Thyroid gland (tissue), 4 donors: ENCODE data around the gene CACNA1H. TPM values are rescaled to one million over a fixed set of nuclear protein-coding genes. Genes with fewer than 3 reads are reported as not detected.
"Not testable (repeated sequence)": the region's sequence is repeated elsewhere in the genome, so short reads cannot be mapped to it uniquely, and the experiment has no call there.

Experiments used
- DNase-seq, 2 donors: peaks; one replicate each; pipeline ENCODE4 v3.0.0-alpha.2; 2019
- H3K27ac ChIP-seq, 3 donors: fragments of 200-600 bp; sonication (generic); 1 replicate in 2 of 3; 2 replicates in 1 of 3; pipeline ENCODE4 v1.5.1; 2016 to 2019; ENCODE audit warnings: mild to moderate bottlenecking in 1 of 3, moderate library complexity in 1 of 3
- H3K27me3 ChIP-seq: fragments of 200-600 bp; sonication (generic); one replicate; pipeline ENCODE4 v1.5.1; 2019
- H3K36me3 ChIP-seq, 2 donors: fragments of 200-600 bp; sonication (generic); one replicate each; pipeline ENCODE4 v1.5.1; 2016 to 2019
- H3K4me1 ChIP-seq, 2 donors: fragments of 200-600 bp; sonication (generic); one replicate each; pipeline ENCODE4 v1.5.1; 2017 to 2019
- H3K4me3 ChIP-seq, 3 donors: fragments of 200-600 bp; sonication (generic); replicated peaks in 1 of 3; 1 replicate in 2 of 3; 2 replicates in 1 of 3; pipeline ENCODE4 v1.5.1; 2016; ENCODE audit warnings: mild to moderate bottlenecking in 1 of 3
- H3K9me3 ChIP-seq: fragments of 200-600 bp; sonication (generic); one replicate; pipeline ENCODE4 v1.5.1; 2017
- CTCF ChIP-seq, 6 experiments: fragments of 200-600 bp in 3 of 6; fragments of 450-650 bp in 3 of 6; sonication (generic) in 3 of 6; IDR thresholded peaks; one replicate each; pipeline ENCODE4 v1.5.1; 2016 to 2019; ENCODE audit warnings: antibody characterized with exemption in 6 of 6, mild to moderate bottlenecking in 2 of 6, inconsistent platforms in 1 of 6, moderate library complexity in 1 of 6
- POLR2A ChIP-seq, 2 donors: fragments of 450-650 bp; IDR thresholded peaks; one replicate each; pipeline ENCODE4 v1.6.1; 2017; ENCODE audit warnings: antibody characterized with exemption in 2 of 2, mild to moderate bottlenecking in 2 of 2, moderate library complexity in 1 of 2
- WGBS, 2 donors: methylation state at CpG; one replicate each; pipeline ENCODE4 v1.1.5; 2017; 5-methylcytosine and 5-hydroxymethylcytosine counted together
- intact Hi-C: fragments of 100-400 bp; cut with DNase I; formaldehyde crosslinking; loops from one replicate; pipeline ENCODE4 v1.15.1; 2023
- total RNA-seq, 4 donors: library from RNA; depleted of rRNA; stranded (reverse); fragments of >200 nt; gene quantifications; one replicate each; pipeline ENCODE4 v1.2.3, GENCODE V29; 2016

Gene CACNA1H
- total RNA-seq, 4 donors from 2014 or later: 8.4 to 12.4 (median 9.3) TPM

- Histone ChIP-seq H3K27me3 (no peaks in the 10 kb centered on the region), H3K27ac (no peak overlapping the region), H3K36me3 (no peaks in the 10 kb centered on the region), H3K4me3 (no peak overlapping the region), H3K9me3 (no peaks in the 10 kb centered on the region), H3K4me1 (no peaks in the 10 kb centered on the region)
- TF ChIP-seq POLR2A (IDR thresholded peaks at IDR 0.05) (no peak), CTCF (IDR thresholded peaks at IDR 0.05) (no peak)
- WGBS, 2 donors: 74 to 94% methylated on average over 7 to 11 of the region's 12 CpGs
- no peak for DNase-seq
- intact Hi-C loops: no loop called here
Observed at GRCh38 chr16:1244881-1245280, 92.0 kb downstream of the CACNA1H start.

GRCh38 chr16:1245452-1246020 is 92.6 kb downstream of the CACNA1H start:
- Histone ChIP-seq H3K36me3 (no peaks in the 10 kb centered on the region), H3K4me1 (no peaks in the 10 kb centered on the region), H3K9me3 (no peaks in the 10 kb centered on the region), H3K4me3 (no peak overlapping the region), H3K27ac (no peak overlapping the region), H3K27me3 (no peaks in the 10 kb centered on the region)
- intact Hi-C loops: no loop called here
- TF ChIP-seq CTCF (IDR thresholded peaks at IDR 0.05): no peak
- DNase-seq: no peak
- WGBS, 2 donors: 41 to 61% methylated on average over 17 to 22 of the region's 22 CpGs

- 88 to 92% methylated on average over 14 of the region's 14 CpGs for WGBS, 2 donors
- H3K9me3 ChIP-seq, H3K27me3 ChIP-seq, H3K4me1 ChIP-seq, DNase-seq, intact Hi-C loops, H3K36me3 ChIP-seq, H3K4me3 ChIP-seq, H3K27ac ChIP-seq: not testable (repeated sequence)
Observed at GRCh38 chr16:1247903-1248537, 95.1 kb downstream of the CACNA1H start.

GRCh38 chr16:1249031-1249755 is 96.3 kb downstream of the CACNA1H start:
- intact Hi-C loops, H3K9me3 ChIP-seq, H3K27ac ChIP-seq, H3K4me1 ChIP-seq, H3K4me3 ChIP-seq, H3K36me3 ChIP-seq, DNase-seq, H3K27me3 ChIP-seq: not testable (repeated sequence)
- no CpG with 5 or more reads among the region's 43 CpGs for WGBS, 2 donors

- H3K4me3 ChIP-seq, H3K36me3 ChIP-seq, H3K4me1 ChIP-seq, DNase-seq, H3K27ac ChIP-seq, H3K27me3 ChIP-seq, intact Hi-C loops, H3K9me3 ChIP-seq: not testable (repeated sequence)
- WGBS, 2 donors: no CpG with 5 or more reads among the region's 47 CpGs
Observed at GRCh38 chr16:1253701-1254364, 100.9 kb downstream of the CACNA1H start.

- H3K9me3 ChIP-seq, DNase-seq, H3K36me3 ChIP-seq, H3K4me1 ChIP-seq, H3K4me3 ChIP-seq, H3K27me3 ChIP-seq, H3K27ac ChIP-seq, intact Hi-C loops: not testable (repeated sequence)
- no CpG with 5 or more reads among the region's 3 CpGs for WGBS, 2 donors
Observed at GRCh38 chr16:1254821-1255220, 101.9 kb downstream of the CACNA1H start.

- H3K4me3 ChIP-seq, H3K27me3 ChIP-seq, H3K9me3 ChIP-seq, H3K4me1 ChIP-seq, H3K36me3 ChIP-seq, DNase-seq, intact Hi-C loops, H3K27ac ChIP-seq: not testable (repeated sequence)
- 65 to 85% methylated on average over 8 to 11 of the region's 26 CpGs for WGBS, 2 donors
Observed at GRCh38 chr16:1255276-1256122, 102.6 kb downstream of the CACNA1H start, which contains the start of gene TPSD1. Gene TPSD1 (plus strand): TSS chr16:1256069. CDS start chr16:1256281, 212 bp downstream.

GRCh38 chr16:1256296-1256873 is 103.5 kb downstream of the CACNA1H start:
- H3K36me3 ChIP-seq, intact Hi-C loops, H3K27me3 ChIP-seq, H3K9me3 ChIP-seq, DNase-seq, H3K4me3 ChIP-seq, H3K4me1 ChIP-seq, H3K27ac ChIP-seq: not testable (repeated sequence)
- 83 to 85% methylated on average over 1 to 7 of the region's 23 CpGs for WGBS, 2 donors
